HEK293 (cell line): ENCODE results near the gene ZNF292.

Experiments
- CTCF ChIA-PET: fragments of 350-600 bp; formaldehyde crosslinking; extraction: SDS; loops from one replicate; lab custom pipeline; 2021; ENCODE audit warnings: antibody characterized with exemption; lab: Yijun Ruan, JAX
- POLR2A ChIA-PET: fragments of 300-600 bp; formaldehyde crosslinking; extraction: SDS; loops from one replicate; lab custom pipeline; 2020; ENCODE audit warnings: antibody characterized with exemption, inconsistent platforms; lab: Yijun Ruan, JAX
- H3K27ac ChIP-seq: fragments of 200-500 bp; sonication (Bioruptor generic); 2 replicates; pipeline ENCODE4 v1.5.1; 2014; ENCODE audit warnings: low read depth, low read length, control low read depth, inconsistent platforms; ENCODE audit errors: extremely low read depth
- H3K36me3 ChIP-seq, 2 experiments: fragments of 200-500 bp in 1 of 2; sonication (Bioruptor generic) in 1 of 2; 1 replicate in 1 of 2; 2 replicates in 1 of 2; pipeline ENCODE4 v1.5.1; 2014 to 2017; ENCODE audit warnings: inconsistent platforms in 2 of 2, low read length in 2 of 2; ENCODE audit not compliant: control insufficient read depth in 2 of 2, insufficient read depth in 1 of 2
- H3K4me1 ChIP-seq: fragments of 200-500 bp; sonication (Bioruptor generic); 2 replicates; pipeline ENCODE4 v1.5.1; 2014; ENCODE audit warnings: mild to moderate bottlenecking, low read length, inconsistent platforms; ENCODE audit not compliant: control insufficient read depth, insufficient read depth
- H3K4me3 ChIP-seq: 2 replicates; pipeline ENCODE4 v1.5.1; 2011; ENCODE audit warnings: low read depth, mild to moderate bottlenecking, control low read depth, low read length, moderate library complexity
- H3K9me3 ChIP-seq: fragments of 200-500 bp; sonication (Bioruptor generic); 2 replicates; pipeline ENCODE4 v1.5.1; 2014; ENCODE audit warnings: low read depth, low read length, inconsistent platforms; ENCODE audit not compliant: control insufficient read depth, insufficient read depth
- FEZF1 ChIP-seq: fragments of 450-650 bp; formaldehyde crosslinking; IDR thresholded peaks from 2 replicates; pipeline ENCODE4 v1.5.1; 2016; ENCODE audit warnings: missing biosample characterization, missing genetic modification characterization
- GLI4 ChIP-seq: fragments of 450-650 bp; formaldehyde crosslinking; IDR thresholded peaks from 2 replicates; pipeline ENCODE4 v1.5.1; 2016; ENCODE audit warnings: missing biosample characterization, missing genetic modification characterization
- HOXC10 ChIP-seq: sonication (generic); formaldehyde crosslinking; IDR thresholded peaks from 2 replicates; pipeline ENCODE4 v1.8.1; 2023; ENCODE audit warnings: mild to moderate bottlenecking, missing genetic modification reagents
- SP3 ChIP-seq: fragments of 450-650 bp; formaldehyde crosslinking; IDR thresholded peaks from 2 replicates; pipeline ENCODE4 v1.5.1; 2016; ENCODE audit warnings: missing biosample characterization, missing genetic modification characterization
- TRIM28 ChIP-seq: IDR thresholded peaks from 2 replicates; pipeline ENCODE4 v1.6.1; 2011; ENCODE audit warnings: low read length, control low read depth, borderline replicate concordance
- YY1 ChIP-seq: fragments of 450-650 bp; formaldehyde crosslinking; IDR thresholded peaks from 2 replicates; pipeline ENCODE4 v1.5.1; 2018; ENCODE audit warnings: missing biosample characterization, missing genetic modification characterization
- ZBTB21 ChIP-seq: fragments of 450-650 bp; formaldehyde crosslinking; IDR thresholded peaks from 2 replicates; pipeline ENCODE4 v1.5.1; 2017; ENCODE audit warnings: missing biosample characterization, missing genetic modification characterization
- ZBTB7A ChIP-seq: fragments of 450-650 bp; formaldehyde crosslinking; IDR thresholded peaks from 2 replicates; pipeline ENCODE4 v1.5.1; 2016; ENCODE audit warnings: low read depth, missing biosample characterization, missing genetic modification characterization
- ZBTB8A ChIP-seq: fragments of 450-650 bp; formaldehyde crosslinking; IDR thresholded peaks from 2 replicates; pipeline ENCODE4 v1.5.1; 2016; ENCODE audit warnings: missing biosample characterization, missing genetic modification characterization
- ZFP69B ChIP-seq: fragments of 450-650 bp; formaldehyde crosslinking; IDR thresholded peaks from 2 replicates; pipeline ENCODE4 v1.5.1; 2016; ENCODE audit warnings: missing biosample characterization, missing genetic modification characterization
- ZNF155 ChIP-seq: fragments of 450-650 bp; formaldehyde crosslinking; IDR thresholded peaks from 2 replicates; pipeline ENCODE4 v1.5.1; 2016; ENCODE audit warnings: missing biosample characterization, missing genetic modification characterization
- ZNF174 ChIP-seq: fragments of 450-650 bp; formaldehyde crosslinking; IDR thresholded peaks from 2 replicates; pipeline ENCODE4 v1.5.0; 2017; ENCODE audit warnings: missing biosample characterization, mild to moderate bottlenecking, missing genetic modification characterization
- ZNF324 ChIP-seq: fragments of 450-650 bp; formaldehyde crosslinking; IDR thresholded peaks from 2 replicates; pipeline ENCODE4 v1.5.1; 2016; ENCODE audit warnings: missing biosample characterization, missing genetic modification characterization
- ZNF398 ChIP-seq: fragments of 450-650 bp; formaldehyde crosslinking; IDR thresholded peaks from 2 replicates; pipeline ENCODE4 v1.5.1; 2017; ENCODE audit warnings: missing biosample characterization, missing genetic modification characterization
- ZNF488 ChIP-seq: fragments of 450-650 bp; formaldehyde crosslinking; IDR thresholded peaks from 2 replicates; pipeline ENCODE4 v1.5.1; 2016; ENCODE audit warnings: missing biosample characterization, missing genetic modification characterization
- ZNF529 ChIP-seq: fragments of 450-650 bp; formaldehyde crosslinking; IDR thresholded peaks from 2 replicates; pipeline ENCODE4 v1.5.1; 2017; ENCODE audit warnings: missing genetic modification characterization, missing biosample characterization; ENCODE audit not compliant: insufficient replicate concordance
- ZNF549 ChIP-seq: fragments of 450-650 bp; IDR thresholded peaks from 2 replicates; pipeline ENCODE4 v1.5.1; 2018; ENCODE audit warnings: missing biosample characterization, missing genetic modification characterization, mild to moderate bottlenecking, inconsistent platforms, moderate library complexity
- ZNF624 ChIP-seq: fragments of 450-650 bp; formaldehyde crosslinking; IDR thresholded peaks from 2 replicates; pipeline ENCODE4 v1.5.1; 2017; ENCODE audit warnings: missing biosample characterization, missing genetic modification characterization
- ZNF658 ChIP-seq: fragments of 450-650 bp; formaldehyde crosslinking; IDR thresholded peaks from 2 replicates; pipeline ENCODE4; 2016; ENCODE audit warnings: missing biosample characterization, missing genetic modification characterization
- ZNF670 ChIP-seq: fragments of 450-650 bp; formaldehyde crosslinking; IDR thresholded peaks from 2 replicates; pipeline ENCODE4 v1.5.1; 2016; ENCODE audit warnings: missing biosample characterization, missing genetic modification characterization, low read depth
- ZNF692 ChIP-seq: fragments of 450-650 bp; formaldehyde crosslinking; IDR thresholded peaks from 2 replicates; pipeline ENCODE4 v1.5.1; 2016; ENCODE audit warnings: missing biosample characterization, missing genetic modification characterization
- ZNF701 ChIP-seq: fragments of 450-650 bp; formaldehyde crosslinking; IDR thresholded peaks from 2 replicates; pipeline ENCODE4 v1.5.1; 2016; ENCODE audit warnings: missing biosample characterization, missing genetic modification characterization
- ZNF747 ChIP-seq: fragments of 450-650 bp; formaldehyde crosslinking; IDR thresholded peaks from 2 replicates; pipeline ENCODE4 v1.5.1; 2016; ENCODE audit warnings: missing biosample characterization, missing genetic modification characterization
- ZNF777 ChIP-seq: fragments of 450-650 bp; formaldehyde crosslinking; IDR thresholded peaks from 2 replicates; pipeline ENCODE4 v1.5.1; 2017; ENCODE audit warnings: missing biosample characterization, missing genetic modification characterization, borderline replicate concordance
- ZNF792 ChIP-seq: fragments of 450-650 bp; formaldehyde crosslinking; IDR thresholded peaks from 2 replicates; pipeline ENCODE4 v1.5.1; 2016; ENCODE audit warnings: missing biosample characterization, missing genetic modification characterization
- ZNF837 ChIP-seq: fragments of 450-650 bp; formaldehyde crosslinking; IDR thresholded peaks from 2 replicates; pipeline ENCODE4 v1.5.1; 2016; ENCODE audit warnings: missing biosample characterization, missing genetic modification characterization
- TF ChIP-seq, protein P1 (sequence below): fragments of 450-650 bp; formaldehyde crosslinking; IDR thresholded peaks from 2 replicates; pipeline ENCODE4 v1.5.1; 2017; ENCODE audit warnings: missing biosample characterization, missing genetic modification characterization
- TF ChIP-seq, protein P2 (sequence below): fragments of 450-650 bp; formaldehyde crosslinking; IDR thresholded peaks from 2 replicates; pipeline ENCODE4 v1.5.1; 2016; ENCODE audit warnings: missing biosample characterization, missing genetic modification characterization

Gene ZNF292

GRCh38 chr6:87242311-87242710, 86.9 kb downstream of the ZNF292 start:
- Histone ChIP-seq H3K4me3 (no peak overlapping the region), H3K4me1 (no peaks in the 10 kb centered on the region), H3K27ac (no peak overlapping the region), H3K9me3 (no peaks in the 10 kb centered on the region), H3K36me3 (peaks cover 28 to 52% of the 10 kb centered on the region in 2 experiments)
- ChIA-PET CTCF (interaction anchor here (0.6 to 0.7 kb wide), 2 partner anchors 21 to 151 kb away, joined by 3 to 5 read pairs; no protein-coding TSS in a partner anchor), POLR2A (no interaction called here)
- TF ChIP-seq ZFP69B (tag by site-specific recombination) (no peak), ZNF670 (tag by site-specific recombination) (no peak), SP3 (no peak), ZNF324 (no peak), YY1 (tag by site-specific recombination) (no peak), ZNF529 (no peak), HOXC10 (CRISPR knock-in tag) (no peak), GLI4 (tag by site-specific recombination) (no peak), ZBTB7A (tag by site-specific recombination) (no peak), ZNF549 (tag by site-specific recombination) (no peak), ZNF747 (tag by site-specific recombination) (no peak), ZNF658 (no peak), TRIM28 (no peak), ZNF174 (no peak), ZNF398 (tag by site-specific recombination) (no peak), FEZF1 (tag by site-specific recombination) (no peak), ZBTB21 (tag by site-specific recombination) (no peak)

DNA sequence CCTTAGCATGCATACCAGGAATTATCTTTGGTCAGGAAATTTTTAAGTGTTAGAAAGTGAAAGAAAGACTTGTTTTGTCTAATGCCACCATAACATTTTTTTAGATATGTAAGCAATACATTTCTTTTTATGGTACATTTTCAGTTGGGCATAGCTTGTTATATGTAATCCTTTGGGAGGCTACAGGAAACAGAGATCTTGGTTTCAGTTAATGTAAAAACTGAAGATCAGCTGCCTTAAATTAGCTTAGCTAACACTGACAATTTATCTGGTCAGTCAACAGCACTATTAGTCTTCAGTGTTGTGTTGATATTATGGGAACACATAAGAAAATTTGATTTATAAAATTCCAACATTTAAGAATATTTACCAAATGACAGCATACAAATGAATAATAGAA, 88.4 kb downstream of the ZNF292 start:
- Histone ChIP-seq H3K36me3 (peaks cover 30 to 55% of the 10 kb centered on the region in 2 experiments), H3K4me3 (no peak overlapping the region), H3K27ac (no peak overlapping the region), H3K9me3 (no peaks in the 10 kb centered on the region), H3K4me1 (no peaks in the 10 kb centered on the region)
- ChIA-PET CTCF (interaction anchor here (0.6 to 0.7 kb wide), 2 partner anchors 26 to 1211 kb away, joined by 3 read pairs; no protein-coding TSS in a partner anchor), POLR2A (no interaction called here)
- no peak for TF ChIP-seq ZNF837 (tag by site-specific recombination)
- TF ChIP-seq ZNF792 (tag by site-specific recombination): no peak
- no peak for TF ChIP-seq ZNF692
- TF ChIP-seq ZNF155 (tag by site-specific recombination): no peak
- TF ChIP-seq ZNF777 (tag by site-specific recombination): no peak
- no peak for TF ChIP-seq ZNF488
- no peak for TF ChIP-seq ZBTB8A
- no peak for TF ChIP-seq ZNF701 (tag by site-specific recombination)
- TF ChIP-seq ZNF624: no peak
- TF ChIP-seq, protein P1, sequence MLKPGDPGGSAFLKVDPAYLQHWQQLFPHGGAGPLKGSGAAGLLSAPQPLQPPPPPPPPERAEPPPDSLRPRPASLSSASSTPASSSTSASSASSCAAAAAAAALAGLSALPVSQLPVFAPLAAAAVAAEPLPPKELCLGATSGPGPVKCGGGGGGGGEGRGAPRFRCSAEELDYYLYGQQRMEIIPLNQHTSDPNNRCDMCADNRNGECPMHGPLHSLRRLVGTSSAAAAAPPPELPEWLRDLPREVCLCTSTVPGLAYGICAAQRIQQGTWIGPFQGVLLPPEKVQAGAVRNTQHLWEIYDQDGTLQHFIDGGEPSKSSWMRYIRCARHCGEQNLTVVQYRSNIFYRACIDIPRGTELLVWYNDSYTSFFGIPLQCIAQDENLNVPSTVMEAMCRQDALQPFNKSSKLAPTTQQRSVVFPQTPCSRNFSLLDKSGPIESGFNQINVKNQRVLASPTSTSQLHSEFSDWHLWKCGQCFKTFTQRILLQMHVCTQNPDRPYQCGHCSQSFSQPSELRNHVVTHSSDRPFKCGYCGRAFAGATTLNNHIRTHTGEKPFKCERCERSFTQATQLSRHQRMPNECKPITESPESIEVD: no peak
- TF ChIP-seq, protein P2, sequence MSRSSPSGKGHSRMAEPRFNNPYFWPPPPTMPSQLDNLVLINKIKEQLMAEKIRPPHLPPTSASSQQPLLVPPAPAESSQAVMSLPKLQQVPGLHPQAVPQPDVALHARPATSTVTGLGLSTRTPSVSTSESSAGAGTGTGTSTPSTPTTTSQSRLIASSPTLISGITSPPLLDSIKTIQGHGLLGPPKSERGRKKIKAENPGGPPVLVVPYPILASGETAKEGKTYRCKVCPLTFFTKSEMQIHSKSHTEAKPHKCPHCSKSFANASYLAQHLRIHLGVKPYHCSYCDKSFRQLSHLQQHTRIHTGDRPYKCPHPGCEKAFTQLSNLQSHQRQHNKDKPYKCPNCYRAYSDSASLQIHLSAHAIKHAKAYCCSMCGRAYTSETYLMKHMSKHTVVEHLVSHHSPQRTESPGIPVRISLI (tag by site-specific recombination): no peak
